NCI-H748 treated with DMSO at 0.1 percent for 48 hours (cell line): Measurements from ENCODE around the gene MRM3.
"Not testable (repeated sequence)": the region's sequence is repeated elsewhere in the genome, so short reads cannot be mapped to it uniquely, and the experiment has no call there.

ENCODE experiments used
- DNase-seq: peaks from one replicate; lab custom pipeline; 2025; lab: John Stamatoyannopoulos, UW

Gene MRM3, protein sequence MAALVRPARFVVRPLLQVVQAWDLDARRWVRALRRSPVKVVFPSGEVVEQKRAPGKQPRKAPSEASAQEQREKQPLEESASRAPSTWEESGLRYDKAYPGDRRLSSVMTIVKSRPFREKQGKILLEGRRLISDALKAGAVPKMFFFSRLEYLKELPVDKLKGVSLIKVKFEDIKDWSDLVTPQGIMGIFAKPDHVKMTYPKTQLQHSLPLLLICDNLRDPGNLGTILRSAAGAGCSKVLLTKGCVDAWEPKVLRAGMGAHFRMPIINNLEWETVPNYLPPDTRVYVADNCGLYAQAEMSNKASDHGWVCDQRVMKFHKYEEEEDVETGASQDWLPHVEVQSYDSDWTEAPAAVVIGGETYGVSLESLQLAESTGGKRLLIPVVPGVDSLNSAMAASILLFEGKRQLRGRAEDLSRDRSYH

GRCh38 chr17:781805-782731 is at the start of gene MRM3, which contains the start of gene GLOD4:
MRM3 (plus strand) TSS chr17:782353; CDS start chr17:782379, 26 bp downstream.
GLOD4 (minus strand) TSS chr17:782280; CDS start chr17:782255, 25 bp downstream.
- peak; percentile 66 for DNase-seq

DNA sequence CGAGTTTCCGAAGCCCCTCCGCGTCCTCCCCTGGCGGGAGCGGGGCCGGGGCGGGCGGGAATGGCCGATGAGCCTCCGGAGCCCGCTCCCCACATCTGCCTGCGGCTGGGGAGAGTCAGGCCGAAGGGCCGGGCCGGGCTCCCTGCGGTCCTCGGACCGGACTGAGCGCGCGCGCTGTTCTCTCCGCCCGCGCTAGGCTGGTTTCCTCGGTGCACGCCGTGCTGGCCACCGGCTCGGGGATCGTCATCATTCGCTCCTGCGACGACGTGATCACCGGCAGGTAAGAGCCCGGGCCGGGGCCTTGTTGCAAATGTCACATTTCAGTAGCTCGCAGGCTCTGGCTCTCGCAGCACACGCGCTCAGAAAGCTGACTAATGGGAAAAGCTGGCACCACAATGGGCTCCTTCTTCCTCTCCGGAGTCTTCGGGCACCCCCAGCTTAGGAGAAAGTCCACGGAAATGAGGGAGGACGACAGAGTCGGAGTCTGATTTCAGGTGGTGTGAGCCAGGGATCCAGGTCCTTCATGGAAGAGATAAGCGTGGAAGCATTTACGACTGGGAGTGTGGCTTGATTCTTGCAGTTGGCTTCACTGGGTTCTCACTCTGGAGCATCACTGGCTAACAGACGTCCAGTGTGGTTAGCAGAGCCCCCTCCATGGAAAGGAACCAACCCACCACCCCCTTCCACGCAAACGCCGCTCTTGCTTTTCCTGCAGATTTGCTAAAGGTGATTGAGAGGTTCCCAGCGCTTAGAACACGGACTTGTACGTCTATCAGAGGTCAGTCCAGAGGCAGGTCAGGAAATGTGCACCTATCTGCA is 49.0 kb upstream of the MRM3 start:
- DNase-seq: peak; percentile 47

GRCh38 chr17:733743-734142 is 48.4 kb upstream of the MRM3 start:
- peak; percentile 47 for DNase-seq

- no peak for DNase-seq
These were observed 44.5 kb upstream of the MRM3 start for GRCh38 chr17:737561-738113.

- DNase-seq: no peak
These were observed 41.7 kb upstream of the MRM3 start for GRCh38 chr17:740240-741017.

DNA sequence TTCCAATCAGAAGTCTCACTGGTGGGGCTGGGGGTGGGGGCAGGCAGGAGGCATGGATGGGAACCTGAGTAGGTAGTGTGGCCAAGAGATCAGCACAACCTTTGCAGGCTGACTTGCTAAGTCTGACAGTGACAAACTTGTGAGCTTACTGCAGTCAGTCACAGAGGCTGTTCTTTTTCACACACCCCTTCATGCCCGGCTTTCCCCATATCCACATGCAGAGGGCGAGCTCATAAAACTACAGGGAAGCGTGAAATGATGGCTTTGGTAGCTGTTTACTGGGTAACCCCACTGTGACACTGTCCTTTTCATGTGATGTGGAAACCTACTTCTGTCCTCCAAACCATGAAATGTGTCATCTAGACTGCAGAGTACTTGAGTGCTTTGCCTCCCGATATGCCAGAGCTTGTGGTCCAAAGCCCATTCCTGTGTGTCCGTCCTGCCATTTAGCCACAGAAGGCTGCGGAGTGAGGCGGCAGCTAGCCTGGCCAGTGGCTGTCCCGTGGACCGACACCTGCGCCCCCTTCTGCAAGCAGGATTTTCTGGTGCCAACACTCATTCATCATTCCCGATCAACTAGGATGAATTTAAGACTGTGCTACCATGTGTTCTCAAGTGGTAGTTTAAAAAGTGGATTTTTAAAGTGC is 39.9 kb upstream of the MRM3 start:
- no peak for DNase-seq

DNA sequence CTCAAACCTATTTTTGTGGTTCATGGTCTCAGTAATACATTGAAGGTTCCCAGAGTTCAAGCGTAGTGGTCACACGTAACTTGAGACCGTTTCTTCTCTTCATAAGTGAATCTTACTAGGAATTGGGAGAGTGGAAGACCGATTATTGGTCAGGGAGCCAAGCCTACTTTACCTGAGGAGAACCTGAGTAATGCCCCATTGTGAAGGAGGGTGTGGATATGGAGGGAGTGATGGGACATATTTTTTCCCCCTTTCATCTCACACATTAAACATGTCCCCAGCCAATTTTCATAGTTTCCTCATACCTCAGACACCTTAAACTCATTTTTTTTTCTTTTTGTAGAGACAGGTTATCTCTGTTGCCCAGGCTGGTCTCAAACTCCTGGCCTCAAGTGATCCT is 39.0 kb upstream of the MRM3 start:
- no peak for DNase-seq

DNA sequence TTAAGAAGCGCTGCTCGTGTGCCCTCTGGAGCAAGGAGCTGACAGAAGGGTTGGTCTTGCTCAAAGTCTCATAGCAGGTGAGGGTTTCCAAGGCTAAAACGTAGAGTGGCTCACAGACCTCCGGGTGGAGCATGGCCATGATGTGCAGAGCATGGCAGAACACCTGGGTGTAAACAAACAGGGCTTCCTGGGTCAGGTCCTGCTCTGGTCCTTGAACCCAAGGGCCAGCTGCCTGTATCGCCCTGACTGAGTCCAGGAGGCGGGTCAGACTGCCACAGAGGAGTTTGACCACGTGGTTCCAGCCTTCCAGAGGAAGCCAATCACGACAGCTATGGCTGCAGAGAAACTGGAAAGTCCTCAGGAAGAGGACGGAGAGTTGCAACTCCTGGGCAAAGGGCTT is 37.2 kb upstream of the MRM3 start:
- no peak for DNase-seq

DNA sequence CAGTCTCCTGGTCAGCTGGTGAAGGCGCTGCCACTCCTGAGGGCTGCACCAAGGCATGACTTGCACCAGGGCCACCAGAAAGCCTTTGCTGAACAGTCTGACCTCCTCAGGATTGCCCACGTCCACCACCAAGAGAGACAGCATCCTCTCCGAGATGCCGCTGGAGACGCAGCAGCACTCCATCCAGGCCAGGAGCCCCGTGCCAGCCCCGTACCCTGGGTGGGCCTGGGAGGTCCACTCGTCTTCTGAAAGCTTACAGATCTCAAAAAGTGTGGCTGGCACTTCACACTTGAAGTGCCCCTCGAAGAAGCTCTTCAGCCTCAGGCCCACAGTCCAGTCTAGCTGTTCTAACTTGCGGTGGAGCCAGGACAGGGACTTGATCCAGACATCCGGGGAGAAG is 36.7 kb upstream of the MRM3 start:
- no peak for DNase-seq

- DNase-seq: no peak
These were observed 36.0 kb upstream of the MRM3 start for GRCh38 chr17:746181-746580.

DNA sequence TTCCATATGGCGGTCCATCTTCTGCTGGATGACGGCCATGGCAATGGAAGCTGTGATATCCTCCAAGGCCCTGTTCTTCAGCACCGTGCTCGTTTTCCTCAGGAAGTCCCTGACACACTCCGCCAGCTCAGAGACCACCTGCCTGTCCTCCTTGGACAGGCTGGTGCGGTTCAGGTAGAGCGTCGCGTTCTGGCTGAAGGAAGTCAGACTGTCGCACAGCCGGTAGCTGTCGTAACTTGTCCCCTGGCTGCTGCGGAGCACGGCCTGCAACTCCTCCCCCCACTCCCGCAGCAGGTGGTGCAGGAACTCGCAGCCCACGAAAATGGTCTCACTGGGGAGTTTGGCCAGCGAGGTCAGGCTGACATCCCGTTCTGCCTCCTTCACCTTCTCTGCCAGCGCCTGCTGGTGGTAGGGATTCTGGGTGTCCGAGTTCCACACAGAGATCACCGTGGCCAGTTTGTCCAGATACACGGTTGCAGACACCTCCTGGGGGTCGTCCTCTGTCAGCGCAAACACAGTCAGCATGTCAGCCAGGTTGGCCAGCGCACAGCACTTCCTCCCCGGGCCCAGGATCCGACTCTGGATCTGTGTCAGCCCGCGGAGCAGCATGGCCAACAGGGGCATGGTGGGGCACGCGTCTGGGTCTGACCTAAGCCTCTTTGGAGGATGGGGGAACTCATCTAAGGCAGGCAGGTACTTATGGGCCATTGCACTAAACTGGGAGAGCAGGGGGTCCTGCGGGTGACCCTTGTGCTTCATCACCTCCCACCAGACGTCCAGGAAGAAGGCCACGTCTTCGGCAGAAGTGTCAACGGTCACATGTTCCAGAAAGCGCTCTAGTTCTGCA is 35.1 kb upstream of the MRM3 start:
- no peak for DNase-seq

- DNase-seq: not testable (repeated sequence)
These were observed 33.5 kb upstream of the MRM3 start for GRCh38 chr17:748604-749003.

- not testable (repeated sequence) for DNase-seq
These were observed 32.8 kb upstream of the MRM3 start for GRCh38 chr17:749359-749758.

DNA sequence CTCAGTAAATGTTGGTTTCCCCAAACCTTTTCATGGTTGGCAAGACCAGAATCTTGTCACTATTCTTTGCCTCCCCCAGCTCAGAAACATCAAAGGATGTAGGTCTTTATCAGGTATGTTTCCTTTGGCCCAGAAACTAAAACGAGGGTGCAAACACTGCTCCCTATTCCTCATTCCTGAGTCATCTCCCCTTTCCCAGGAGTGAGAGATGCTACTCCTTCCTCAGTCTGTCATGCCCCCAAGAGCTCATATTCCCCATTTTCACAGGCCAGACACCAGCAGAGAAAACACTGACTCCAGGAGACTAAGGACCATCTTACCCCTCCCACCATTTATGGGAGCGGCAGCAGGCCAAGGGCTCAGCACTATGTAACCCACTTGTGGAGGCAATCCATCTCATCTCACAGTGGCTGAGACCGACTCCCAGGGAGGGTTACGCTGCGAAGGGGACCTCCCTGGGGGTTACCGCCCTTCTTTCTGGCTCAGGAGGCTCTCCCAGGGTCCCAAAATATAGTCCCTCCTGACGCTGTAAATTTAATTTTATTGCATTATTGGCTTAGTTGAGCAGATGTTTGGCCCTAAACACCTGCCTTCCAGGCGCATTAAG is 31.6 kb upstream of the MRM3 start:
- no peak for DNase-seq

DNA sequence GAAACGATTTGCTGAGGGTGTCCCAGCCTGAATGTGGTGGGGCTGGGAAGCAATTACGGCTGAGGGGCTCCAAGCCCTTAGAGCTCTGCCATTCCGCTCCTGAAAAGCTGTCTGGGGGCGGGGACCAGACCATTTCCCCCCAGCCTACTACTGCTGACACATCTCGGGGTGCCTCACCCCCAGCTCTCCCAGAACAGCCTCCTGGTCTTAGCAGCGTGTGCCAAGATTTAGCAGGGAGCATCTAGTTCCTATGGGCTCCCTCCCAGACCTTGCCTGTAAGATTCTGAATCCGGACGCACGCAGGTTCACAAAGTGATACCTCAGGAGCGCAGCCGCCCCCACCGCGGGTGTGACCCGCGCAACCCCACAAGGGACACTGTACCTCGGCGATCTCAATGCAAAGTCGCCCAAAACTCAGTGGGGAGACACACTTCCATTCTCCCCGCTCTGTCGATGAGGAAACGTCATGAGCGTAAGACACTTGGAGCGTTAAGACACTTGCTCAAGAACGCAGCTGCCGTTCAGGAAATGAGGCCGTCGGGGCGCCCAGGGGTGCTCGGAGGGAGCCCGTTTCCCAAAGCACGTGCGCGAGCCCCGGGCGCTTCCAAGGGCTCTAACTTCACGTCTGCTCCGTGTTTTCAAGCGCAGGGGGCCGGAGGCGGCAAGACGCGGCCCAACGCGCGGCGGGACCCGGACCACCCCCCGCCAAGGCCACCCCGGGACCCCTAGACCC is 30.7 kb upstream of the MRM3 start:
- DNase-seq: no peak

DNA sequence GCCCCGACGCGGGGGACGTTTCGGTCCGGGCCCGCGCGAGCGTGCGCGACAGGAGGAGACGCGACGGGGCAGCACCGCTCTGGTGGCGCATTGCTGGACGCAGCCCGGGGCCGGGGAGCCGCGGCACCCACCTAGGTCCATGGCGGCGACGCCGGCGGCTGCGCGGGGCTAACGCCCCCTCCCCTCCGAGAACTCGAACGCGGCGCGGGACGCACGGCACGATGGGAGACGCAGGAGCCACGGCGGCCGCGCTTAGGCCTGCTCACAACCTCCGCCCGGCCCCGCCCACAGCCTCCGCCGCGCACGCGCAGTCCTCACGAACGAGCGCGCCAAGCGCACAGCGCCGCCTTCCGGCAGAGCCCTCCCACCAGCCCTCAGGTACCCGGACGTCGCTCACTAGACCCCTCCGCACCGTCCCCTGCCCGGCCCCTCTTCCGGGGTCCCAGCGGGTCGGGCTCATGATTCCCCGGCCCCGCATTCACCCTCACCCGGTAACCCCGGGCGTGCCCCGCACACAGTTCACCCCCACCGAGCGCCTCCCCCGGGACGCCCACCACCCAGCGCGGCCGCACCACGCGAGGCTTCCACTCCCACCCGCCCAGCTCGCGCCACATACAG is 30.0 kb upstream of the MRM3 start, which contains the start of gene GEMIN4:
Gene GEMIN4 (minus strand): TSS at position 263 of the 618 bp plus-strand sequence. CDS start 122 bp downstream, at position 141.
- DNase-seq: peak; percentile 90

DNA sequence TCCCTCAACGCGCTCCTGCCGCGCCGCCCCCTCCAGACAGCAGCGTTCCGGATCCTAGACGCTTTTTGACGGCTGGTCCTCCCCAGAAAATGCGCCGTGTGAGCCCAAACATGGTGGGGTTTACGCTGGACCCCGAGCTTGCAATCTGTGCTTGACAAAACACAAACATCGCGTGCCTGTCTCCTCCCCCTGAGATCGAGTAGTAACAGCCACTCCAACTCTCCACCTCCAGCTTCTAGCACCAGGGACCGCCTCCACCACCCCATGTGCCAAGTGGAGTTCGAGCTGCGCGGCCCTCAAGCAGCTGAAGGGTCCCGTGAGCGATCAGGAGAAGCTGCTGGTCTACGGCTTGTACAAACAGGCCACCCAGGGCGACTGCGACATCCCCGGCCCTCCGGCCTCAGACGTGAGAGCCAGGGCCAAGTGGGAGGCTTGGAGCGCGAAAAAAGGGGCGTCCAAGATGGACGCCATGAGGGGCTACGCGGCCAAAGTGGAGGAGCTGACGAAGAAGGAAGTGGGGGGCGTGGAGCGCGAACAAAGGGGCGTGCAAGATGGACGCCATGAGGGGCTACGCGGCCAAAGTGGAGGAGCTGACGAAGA is 29.4 kb upstream of the MRM3 start:
- DNase-seq: peak; percentile 35
